IMR-90 (cell line): ENCODE data around the gene TMPRSS11B. TPM values are rescaled to one million over a fixed set of nuclear protein-coding genes. Genes with fewer than 3 reads are reported as not detected.

Experiments
- ATAC-seq: fragments of 200-7000 bp; cut with Tn5 transposase; 2 replicates; pipeline ENCODE4 v1.9.1; 2020; ENCODE audit warnings: low read depth, mild to moderate bottlenecking, moderate library complexity
- BruUV-seq: library from RNA; stranded (reverse); fragments of 400-500 nt; replicated peaks from 2 replicates; lab custom pipeline; 2021; lab: Mats Ljungman, UMichigan
- CTCF ChIA-PET: fragments of 300-600 bp; formaldehyde crosslinking; extraction: SDS; loops from one replicate; lab custom pipeline; 2021; ENCODE audit warnings: antibody characterized with exemption; lab: Yijun Ruan, JAX
- POLR2A ChIA-PET: fragments of 300-600 bp; sonication (Branson Sonifier 250); formaldehyde crosslinking; loops from one replicate; lab custom pipeline; 2022; ENCODE audit warnings: antibody characterized with exemption; ENCODE audit not compliant: unreplicated experiment; lab: Charles Lee
- DNase-seq: peaks from one replicate; pipeline ENCODE4 v3.0.0; 2013
- H2AFZ ChIP-seq: replicated peaks from 2 replicates; pipeline ENCODE3; 2013; ENCODE audit warnings: low read length, mild to moderate bottlenecking; ENCODE audit not compliant: poor library complexity
- H2AK5ac ChIP-seq: 2 replicates; pipeline ENCODE4 v1.6.1; 2013; ENCODE audit warnings: low read depth, low read length, inconsistent platforms
- H2AK9ac ChIP-seq: replicated peaks from 2 replicates; pipeline ENCODE3; 2013; ENCODE audit warnings: mild to moderate bottlenecking, low read depth, low read length, moderate library complexity; ENCODE audit not compliant: poor library complexity
- H2BK120ac ChIP-seq: 2 replicates; pipeline ENCODE4 v1.6.1; 2013; ENCODE audit warnings: low read depth, low read length, inconsistent platforms
- H2BK15ac ChIP-seq: 3 replicates; pipeline ENCODE4 v1.6.1; 2013; ENCODE audit warnings: low read depth, low read length, inconsistent platforms
- H2BK20ac ChIP-seq: 2 replicates; pipeline ENCODE4 v1.6.1; 2013; ENCODE audit warnings: low read depth, mild to moderate bottlenecking, inconsistent platforms, low read length, moderate library complexity
- H2BK5ac ChIP-seq: 2 replicates; pipeline ENCODE4 v1.6.1; 2013; ENCODE audit warnings: mild to moderate bottlenecking, low read depth, low read length, inconsistent platforms; ENCODE audit not compliant: poor library complexity, severe bottlenecking
- H3K14ac ChIP-seq: replicated peaks from 2 replicates; pipeline ENCODE4 v1.6.1; 2013; ENCODE audit warnings: low read depth, low read length, inconsistent platforms
- H3K18ac ChIP-seq: 2 replicates; pipeline ENCODE4 v1.6.1; 2013; ENCODE audit warnings: low read depth, low read length, control low read depth
- H3K23ac ChIP-seq: 2 replicates; pipeline ENCODE4 v1.6.1; 2013; ENCODE audit warnings: low read depth, low read length, inconsistent platforms
- H3K27ac ChIP-seq: 2 replicates; pipeline ENCODE4 v1.5.1; 2013; ENCODE audit warnings: mild to moderate bottlenecking, control low read depth, low read length; ENCODE audit not compliant: insufficient read depth
- H3K27me3 ChIP-seq: 2 replicates; pipeline ENCODE4 v1.6.1; 2013; ENCODE audit warnings: low read length; ENCODE audit not compliant: control insufficient read depth, insufficient read depth
- H3K36me3 ChIP-seq: 2 replicates; pipeline ENCODE4 v1.6.1; 2013; ENCODE audit warnings: low read length, mixed read lengths; ENCODE audit not compliant: control insufficient read depth, insufficient read depth
- H3K4ac ChIP-seq: 2 replicates; pipeline ENCODE4 v1.6.1; 2013; ENCODE audit warnings: low read depth, low read length, inconsistent platforms
- H3K4me1 ChIP-seq: 2 replicates; pipeline ENCODE4 v1.6.1; 2013; ENCODE audit warnings: low read length, mixed read lengths; ENCODE audit not compliant: control insufficient read depth, insufficient read depth
- H3K4me2 ChIP-seq: 2 replicates; pipeline ENCODE4 v1.6.1; 2013; ENCODE audit warnings: low read depth, mild to moderate bottlenecking, control low read depth, low read length, moderate library complexity
- H3K4me3 ChIP-seq: 2 replicates; pipeline ENCODE4 v1.5.1; 2013; ENCODE audit warnings: low read depth, mild to moderate bottlenecking, control low read depth, low read length, moderate library complexity; ENCODE audit not compliant: insufficient read depth
- H3K56ac ChIP-seq: 2 replicates; pipeline ENCODE4 v1.6.1; 2013; ENCODE audit warnings: low read length, inconsistent platforms; ENCODE audit not compliant: insufficient read depth; ENCODE audit errors: extremely low read depth
- H3K79me1 ChIP-seq, 2 experiments: 2 replicates each; pipeline ENCODE4 v1.6.1; 2013; ENCODE audit warnings: low read length in 2 of 2, inconsistent platforms in 1 of 2, low read depth in 1 of 2
- H3K9ac ChIP-seq: 2 replicates; pipeline ENCODE4 v1.6.1; 2013; ENCODE audit warnings: low read depth, low read length, control low read depth
- H3K9me1 ChIP-seq: 2 replicates; pipeline ENCODE4 v1.6.1; 2013; ENCODE audit warnings: low read length, inconsistent platforms; ENCODE audit not compliant: insufficient read depth
- H3K9me3 ChIP-seq: 2 replicates; pipeline ENCODE4 v1.6.1; 2013; ENCODE audit warnings: low read length; ENCODE audit not compliant: control insufficient read depth, insufficient read depth
- H4K20me1 ChIP-seq: 2 replicates; pipeline ENCODE4 v1.6.1; 2013; ENCODE audit warnings: low read length, inconsistent platforms; ENCODE audit not compliant: insufficient read depth
- H4K5ac ChIP-seq: 2 replicates; pipeline ENCODE4 v1.6.1; 2013; ENCODE audit warnings: mild to moderate bottlenecking, low read depth, low read length, control low read depth
- H4K8ac ChIP-seq, 2 experiments: 2 replicates each; pipeline ENCODE4 v1.6.1; 2013; ENCODE audit warnings: low read depth in 2 of 2, low read length in 2 of 2, control low read depth in 1 of 2, inconsistent platforms in 1 of 2
- H4K91ac ChIP-seq: 2 replicates; pipeline ENCODE4 v1.6.1; 2013; ENCODE audit warnings: low read depth, low read length, inconsistent platforms; ENCODE audit not compliant: insufficient read depth
- BHLHE40 ChIP-seq: fragments of 150-350 bp; IDR thresholded peaks from 2 replicates; pipeline ENCODE4 v1.6.1; 2016; ENCODE audit warnings: mild to moderate bottlenecking, low read depth, low read length
- CEBPB ChIP-seq: IDR thresholded peaks from 2 replicates; pipeline ENCODE4 v1.6.1; 2012; ENCODE audit warnings: low read depth, low read length, improper control_type of control experiment
- CHD1 ChIP-seq: IDR thresholded peaks from 2 replicates; pipeline ENCODE4 v1.6.1; 2012; ENCODE audit warnings: low read depth, low read length, improper control_type of control experiment
- FOS ChIP-seq: fragments of 150-350 bp; IDR thresholded peaks from 2 replicates; pipeline ENCODE4 v1.6.1; 2016; ENCODE audit warnings: low read depth, low read length
- MAFK ChIP-seq: IDR thresholded peaks from 2 replicates; pipeline ENCODE4 v1.6.1; 2012; ENCODE audit warnings: low read depth, low read length, improper control_type of control experiment
- MAZ ChIP-seq: IDR thresholded peaks from 2 replicates; pipeline ENCODE4 v1.6.1; 2012; ENCODE audit warnings: low read depth, mild to moderate bottlenecking, low read length, improper control_type of control experiment, moderate library complexity, borderline replicate concordance
- MXI1 ChIP-seq: IDR thresholded peaks from 2 replicates; pipeline ENCODE4 v1.6.1; 2012; ENCODE audit warnings: low read depth, mild to moderate bottlenecking, low read length, moderate library complexity, borderline replicate concordance
- NFE2L2 ChIP-seq: fragments of 150-350 bp; IDR thresholded peaks from 2 replicates; pipeline ENCODE4 v1.6.1; 2016; ENCODE audit warnings: low read depth, mild to moderate bottlenecking, low read length
- POLR2A ChIP-seq: IDR thresholded peaks from 2 replicates; pipeline ENCODE4 v1.6.1; 2012; ENCODE audit warnings: mild to moderate bottlenecking, low read depth, low read length
- RAD21 ChIP-seq: IDR thresholded peaks from 2 replicates; pipeline ENCODE4 v1.6.1; 2012; ENCODE audit warnings: low read length, improper control_type of control experiment
- RCOR1 ChIP-seq: IDR thresholded peaks from 2 replicates; pipeline ENCODE4 v1.6.1; 2012; ENCODE audit warnings: mild to moderate bottlenecking, low read length, improper control_type of control experiment; ENCODE audit not compliant: insufficient replicate concordance
- RFX5 ChIP-seq: IDR thresholded peaks from 2 replicates; pipeline ENCODE4 v1.8.0; 2012; ENCODE audit warnings: low read depth, mild to moderate bottlenecking, low read length, moderate library complexity
- SMC3 ChIP-seq: fragments of 150-350 bp; IDR thresholded peaks from 2 replicates; pipeline ENCODE4 v1.6.1; 2016; ENCODE audit warnings: low read depth, mild to moderate bottlenecking, antibody characterized with exemption, low read length, moderate library complexity
- WGBS, 2 experiments: methylation state at CpG; one replicate each; pipeline versions ENCODE4 v1.1.5 to v1.1.7; 2013; ENCODE audit warnings: missing lambda C conversion rate in 2 of 2; ENCODE audit not compliant: insufficient read length in 1 of 2; ENCODE audit errors: extremely low coverage in 2 of 2; 5-methylcytosine and 5-hydroxymethylcytosine counted together
- dilution Hi-C: fragments of 300-500 bp; cut with HindIII; formaldehyde crosslinking; loops from one replicate; pipeline ENCODE4 v1.14.3; 2018; ENCODE audit warnings: low sequenced_read_pairs; ENCODE audit not compliant: unreplicated experiment
- in situ Hi-C: fragments of 300-500 bp; cut with MboI; formaldehyde crosslinking; loops from 3 replicates; pipeline ENCODE4 v1.14.3; 2019; ENCODE audit warnings: low sequenced_read_pairs, inconsistent platforms, mixed read lengths
- intact Hi-C: fragments of 100-400 bp; cut with micrococcal nuclease; formaldehyde crosslinking; loops from 2 replicates; pipeline ENCODE4 v1.10.0; 2022
- polyA plus RNA-seq, 3 experiments: library from polyadenylated mRNA; depleted of rRNA; stranded (reverse); fragments of >200 nt; gene quantifications; 2 replicates each; pipeline ENCODE4 v1.2.3, GENCODE V29; 2012; ENCODE audit warnings: low replicate concordance in 1 of 3
- total RNA-seq: library from RNA; depleted of rRNA; stranded (reverse); fragments of >200 nt; gene quantifications from 2 replicates; pipeline ENCODE4 v1.2.3, GENCODE V29; 2012
- TF ChIP-seq, protein P1 (sequence below): fragments of 150-350 bp; IDR thresholded peaks from 2 replicates; pipeline ENCODE4 v1.6.1; 2017; ENCODE audit warnings: mild to moderate bottlenecking, antibody characterized with exemption, low read length, low read depth
- TF ChIP-seq, protein P2 (sequence below): fragments of 150-350 bp; IDR thresholded peaks from 2 replicates; pipeline ENCODE4 v1.6.1; 2016; ENCODE audit warnings: low read depth, mild to moderate bottlenecking, low read length, moderate library complexity, borderline replicate concordance
- TF ChIP-seq, protein P3 (sequence below): conservative IDR thresholded peaks from 2 replicates; pipeline ENCODE4 v1.5.1; 2012; ENCODE audit warnings: mild to moderate bottlenecking, low read depth, low read length, improper control_type of control experiment

The TMPRSS11B gene
- total and polyA plus RNA-seq, 2 of the 4 experiments (the other 2 are of a cell fraction): not detected

DNA sequence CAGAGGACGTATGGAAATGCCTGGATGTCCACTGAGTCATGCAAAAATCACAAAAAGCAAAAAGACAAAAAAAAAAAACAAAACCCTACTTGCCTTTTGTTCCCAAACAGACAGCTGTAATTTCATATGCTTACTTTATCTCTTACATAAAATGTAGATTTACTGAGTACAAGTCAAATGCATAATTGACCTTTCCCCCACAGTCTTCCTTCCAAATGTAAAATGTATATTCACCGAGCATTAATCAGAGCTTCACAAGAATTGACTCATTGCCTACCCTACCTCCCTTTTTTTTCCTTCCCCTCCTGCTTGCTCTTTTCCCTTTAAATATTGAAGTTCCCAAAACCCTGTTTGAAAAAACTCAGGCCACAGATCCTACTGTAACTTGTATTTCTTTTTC is 32.5 kb upstream of the TMPRSS11B start:
- Histone ChIP-seq H4K8ac (no peak overlapping the region), H3K4me3 (no peak overlapping the region), H3K9ac (no peak overlapping the region), H3K56ac (no peak overlapping the region), H4K20me1 (no peaks in the 10 kb centered on the region), H3K27ac (no peak overlapping the region), H4K5ac (no peak overlapping the region), H3K79me1 (no peaks in the 10 kb centered on the region), H3K9me1 (no peaks in the 10 kb centered on the region), H2AFZ (no peak overlapping the region), H2BK20ac (no peak overlapping the region), H3K14ac (no peak overlapping the region), H2BK15ac (no peak overlapping the region), H3K23ac (no peak overlapping the region), H2AK9ac (no peak overlapping the region), H3K4ac (no peak overlapping the region), H3K18ac (no peak overlapping the region), H2AK5ac (no peak overlapping the region), H3K36me3 (no peaks in the 10 kb centered on the region), H3K27me3 (no peaks in the 10 kb centered on the region), H3K9me3 (no peaks in the 10 kb centered on the region), H4K91ac (no peak overlapping the region), H2BK120ac (no peak overlapping the region), H2BK5ac (no peak overlapping the region), H3K4me1 (no peaks in the 10 kb centered on the region), H3K4me2 (no peak overlapping the region)
- no TSS peak for BruUV-seq
- no CpG with 5 or more reads among the region's 2 CpGs for WGBS, 2 experiments
- in situ Hi-C loops (loop anchor here (25.0 kb wide), 1 partner anchor 1334 kb away; no protein-coding TSS in a partner anchor), dilution Hi-C loops (no loop called here), intact Hi-C loops (loop anchor here (5.0 kb wide), 1 partner anchor 199 kb away; no protein-coding TSS in a partner anchor)
- ATAC-seq (no peak), DNase-seq (no peak)
- CTCF ChIA-PET: interaction anchor here (0.6 to 0.7 kb wide), 2 partner anchors 71 to 914 kb away, joined by 3 read pairs; no protein-coding TSS in a partner anchor
- POLR2A ChIA-PET: no interaction called here
- TF ChIP-seq MAZ (no peak), RFX5 (no peak), CHD1 (no peak), BHLHE40 (no peak), MXI1 (no peak), POLR2A (no peak), NFE2L2 (no peak), RAD21 (no peak), FOS (no peak), MAFK (no peak), CEBPB (no peak), RCOR1 (no peak), SMC3 (no peak)
- TF ChIP-seq, protein P1, sequence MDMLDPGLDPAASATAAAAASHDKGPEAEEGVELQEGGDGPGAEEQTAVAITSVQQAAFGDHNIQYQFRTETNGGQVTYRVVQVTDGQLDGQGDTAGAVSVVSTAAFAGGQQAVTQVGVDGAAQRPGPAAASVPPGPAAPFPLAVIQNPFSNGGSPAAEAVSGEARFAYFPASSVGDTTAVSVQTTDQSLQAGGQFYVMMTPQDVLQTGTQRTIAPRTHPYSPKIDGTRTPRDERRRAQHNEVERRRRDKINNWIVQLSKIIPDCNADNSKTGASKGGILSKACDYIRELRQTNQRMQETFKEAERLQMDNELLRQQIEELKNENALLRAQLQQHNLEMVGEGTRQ: no peak
- TF ChIP-seq, protein P2, sequence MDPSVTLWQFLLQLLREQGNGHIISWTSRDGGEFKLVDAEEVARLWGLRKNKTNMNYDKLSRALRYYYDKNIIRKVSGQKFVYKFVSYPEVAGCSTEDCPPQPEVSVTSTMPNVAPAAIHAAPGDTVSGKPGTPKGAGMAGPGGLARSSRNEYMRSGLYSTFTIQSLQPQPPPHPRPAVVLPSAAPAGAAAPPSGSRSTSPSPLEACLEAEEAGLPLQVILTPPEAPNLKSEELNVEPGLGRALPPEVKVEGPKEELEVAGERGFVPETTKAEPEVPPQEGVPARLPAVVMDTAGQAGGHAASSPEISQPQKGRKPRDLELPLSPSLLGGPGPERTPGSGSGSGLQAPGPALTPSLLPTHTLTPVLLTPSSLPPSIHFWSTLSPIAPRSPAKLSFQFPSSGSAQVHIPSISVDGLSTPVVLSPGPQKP: no peak
- TF ChIP-seq, protein P3, sequence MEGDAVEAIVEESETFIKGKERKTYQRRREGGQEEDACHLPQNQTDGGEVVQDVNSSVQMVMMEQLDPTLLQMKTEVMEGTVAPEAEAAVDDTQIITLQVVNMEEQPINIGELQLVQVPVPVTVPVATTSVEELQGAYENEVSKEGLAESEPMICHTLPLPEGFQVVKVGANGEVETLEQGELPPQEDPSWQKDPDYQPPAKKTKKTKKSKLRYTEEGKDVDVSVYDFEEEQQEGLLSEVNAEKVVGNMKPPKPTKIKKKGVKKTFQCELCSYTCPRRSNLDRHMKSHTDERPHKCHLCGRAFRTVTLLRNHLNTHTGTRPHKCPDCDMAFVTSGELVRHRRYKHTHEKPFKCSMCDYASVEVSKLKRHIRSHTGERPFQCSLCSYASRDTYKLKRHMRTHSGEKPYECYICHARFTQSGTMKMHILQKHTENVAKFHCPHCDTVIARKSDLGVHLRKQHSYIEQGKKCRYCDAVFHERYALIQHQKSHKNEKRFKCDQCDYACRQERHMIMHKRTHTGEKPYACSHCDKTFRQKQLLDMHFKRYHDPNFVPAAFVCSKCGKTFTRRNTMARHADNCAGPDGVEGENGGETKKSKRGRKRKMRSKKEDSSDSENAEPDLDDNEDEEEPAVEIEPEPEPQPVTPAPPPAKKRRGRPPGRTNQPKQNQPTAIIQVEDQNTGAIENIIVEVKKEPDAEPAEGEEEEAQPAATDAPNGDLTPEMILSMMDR: no peak
